GM23338 (cell line): ENCODE data around the gene KCNQ5. TPM values are rescaled to one million over a fixed set of nuclear protein-coding genes. Genes with fewer than 3 reads are reported as not detected.

Experiments
- ATAC-seq: fragments of 200-7000 bp; cut with Tn5 transposase; 3 replicates; pipeline ENCODE4 v1.9.1; 2020
- DNase-seq: peaks from one replicate; pipeline ENCODE4 v3.0.0-alpha.2; 2015; ENCODE audit warnings: low spot score
- H2AFZ ChIP-seq: fragments of 200-600 bp; sonication (generic); 2 replicates; pipeline ENCODE4 v1.8.0; 2016; ENCODE audit warnings: antibody characterized with exemption, mild to moderate bottlenecking, moderate library complexity
- H3F3A ChIP-seq: fragments of 200-600 bp; sonication (generic); replicated peaks from 2 replicates; pipeline ENCODE4 v1.8.0; 2017; ENCODE audit warnings: antibody characterized with exemption, mixed run types, low read depth
- H3K27ac ChIP-seq: fragments of 200-600 bp; sonication (generic); 2 replicates; pipeline ENCODE4 v1.6.1; 2016; ENCODE audit warnings: low read depth
- H3K27me3 ChIP-seq: fragments of 200-600 bp; sonication (generic); 2 replicates; pipeline ENCODE4 v1.8.0; 2016; ENCODE audit warnings: mild to moderate bottlenecking, mixed run types, moderate library complexity; ENCODE audit not compliant: insufficient read depth
- H3K36me3 ChIP-seq: fragments of 200-600 bp; sonication (generic); 2 replicates; pipeline ENCODE4 v1.8.0; 2016; ENCODE audit warnings: mild to moderate bottlenecking; ENCODE audit not compliant: insufficient read depth
- H3K4me1 ChIP-seq: fragments of 200-600 bp; sonication (generic); 2 replicates; pipeline ENCODE4 v1.8.0; 2016; ENCODE audit warnings: mild to moderate bottlenecking, moderate library complexity; ENCODE audit not compliant: insufficient read depth
- H3K4me2 ChIP-seq: fragments of 200-600 bp; sonication (generic); 2 replicates; pipeline ENCODE4 v1.7.1; 2017; ENCODE audit warnings: mixed run types
- H3K4me3 ChIP-seq: fragments of 200-600 bp; sonication (generic); 2 replicates; pipeline ENCODE4 v1.6.1; 2016; ENCODE audit warnings: mixed run types
- H3K79me2 ChIP-seq: fragments of 200-600 bp; sonication (generic); replicated peaks from 2 replicates; pipeline ENCODE4 v1.8.0; 2017; ENCODE audit warnings: mild to moderate bottlenecking; ENCODE audit not compliant: insufficient read depth
- H3K9me2 ChIP-seq: fragments of 200-600 bp; sonication (generic); 2 replicates; pipeline ENCODE4 v1.8.0; 2017; ENCODE audit not compliant: insufficient read depth
- H4K20me1 ChIP-seq: fragments of 200-600 bp; sonication (generic); replicated peaks from 2 replicates; pipeline ENCODE4 v1.8.0; 2017; ENCODE audit warnings: mild to moderate bottlenecking; ENCODE audit not compliant: insufficient read depth
- H3K27ac Mint-ChIP-seq: 2 replicates; pipeline ENCODE4 v1.8.0; 2020; ENCODE audit warnings: inconsistent platforms, mild to moderate bottlenecking, moderate library complexity, mixed read lengths
- H3K27me3 Mint-ChIP-seq: 3 replicates; pipeline ENCODE4 v1.8.0; 2022; ENCODE audit warnings: low read depth, mild to moderate bottlenecking, moderate library complexity, mixed read lengths, inconsistent platforms; ENCODE audit not compliant: insufficient read depth, poor library complexity
- H3K36me3 Mint-ChIP-seq: 3 replicates; pipeline ENCODE4 v1.8.0; 2021; ENCODE audit warnings: low read depth, mild to moderate bottlenecking, inconsistent platforms, moderate library complexity, mixed read lengths
- H3K4me1 Mint-ChIP-seq: 3 replicates; pipeline ENCODE4 v1.8.0; 2020; ENCODE audit warnings: mild to moderate bottlenecking, inconsistent platforms, mixed read lengths
- H3K4me3 Mint-ChIP-seq: 3 replicates; pipeline ENCODE4 v1.8.0; 2021; ENCODE audit warnings: moderate library complexity, mild to moderate bottlenecking, inconsistent platforms, mixed read lengths
- H3K9me3 Mint-ChIP-seq: 3 replicates; pipeline ENCODE4 v1.8.0; 2020; ENCODE audit warnings: moderate library complexity, mild to moderate bottlenecking, inconsistent platforms, mixed read lengths
- CREB1 ChIP-seq: fragments of 250-450 bp; sonication (Bioruptor Pico); IDR thresholded peaks from 2 replicates; pipeline ENCODE4 v1.5.0; 2020; ENCODE audit warnings: low read depth, mild to moderate bottlenecking, moderate library complexity
- EZH2 ChIP-seq: fragments of 200-600 bp; sonication (generic); IDR thresholded peaks from one replicate; pipeline ENCODE4 v1.8.0; 2017; ENCODE audit warnings: antibody characterized with exemption, mild to moderate bottlenecking, low read depth; ENCODE audit not compliant: unreplicated experiment
- EZH2phosphoT487 ChIP-seq: fragments of 200-600 bp; sonication (generic); IDR thresholded peaks from one replicate; pipeline ENCODE4 v1.8.1; 2018; ENCODE audit warnings: antibody characterized with exemption; ENCODE audit not compliant: unreplicated experiment
- JUNB ChIP-seq: IDR thresholded peaks from one replicate; pipeline ENCODE4 v1.6.1; 2016; ENCODE audit warnings: antibody characterized with exemption; ENCODE audit not compliant: unreplicated experiment
- NANOG ChIP-seq: IDR thresholded peaks from 2 replicates; pipeline ENCODE4 v1.6.1; 2016; ENCODE audit warnings: antibody characterized with exemption, borderline replicate concordance
- POLR2AphosphoS5 ChIP-seq: IDR thresholded peaks from 2 replicates; pipeline ENCODE4 v1.6.1; 2016; ENCODE audit warnings: antibody characterized with exemption, low read depth
- REST ChIP-seq: IDR thresholded peaks from one replicate; pipeline ENCODE4 v1.6.1; 2018; ENCODE audit warnings: antibody characterized with exemption; ENCODE audit not compliant: unreplicated experiment
- STAT1 ChIP-seq: IDR thresholded peaks from one replicate; pipeline ENCODE4 v1.6.1; 2016; ENCODE audit warnings: antibody characterized with exemption; ENCODE audit not compliant: unreplicated experiment
- ZNF114 ChIP-seq: fragments of 250-450 bp; sonication (Bioruptor Pico); IDR thresholded peaks from 2 replicates; pipeline ENCODE4 v1.5.0; 2020; ENCODE audit warnings: mild to moderate bottlenecking, moderate library complexity
- ZNF331 ChIP-seq: fragments of 250-450 bp; sonication (Bioruptor Pico); IDR thresholded peaks from 2 replicates; pipeline ENCODE4 v1.5.0; 2020; ENCODE audit warnings: low read depth, mild to moderate bottlenecking, moderate library complexity
- ZNF462 ChIP-seq: fragments of 250-450 bp; sonication (Bioruptor Pico); IDR thresholded peaks from 2 replicates; pipeline ENCODE4 v1.5.0; 2020; ENCODE audit warnings: mild to moderate bottlenecking, moderate library complexity
- polyA plus RNA-seq: library from polyadenylated mRNA; unstranded; fragments of >200 nt; fragmentation: Nextera tagmentation; extraction: Ambion mirVana; gene quantifications from 2 replicates; pipeline ENCODE4 v1.2.1, GENCODE V29; 2016
- total RNA-seq: library from RNA; depleted of rRNA; stranded (reverse); fragments of >200 nt; shearing (Covaris generic); gene quantifications from 2 replicates; pipeline ENCODE4 v1.2.3, GENCODE V29; 2014
- TF ChIP-seq, protein P1 (sequence below): IDR thresholded peaks from 2 replicates; pipeline ENCODE4 v1.6.1; 2016; ENCODE audit warnings: antibody characterized with exemption
- TF ChIP-seq, protein P2 (sequence below), 2 experiments: fragments of 200-600 bp in 1 of 2; sonication (generic) in 1 of 2; conservative IDR thresholded peaks; 2 replicates each; pipeline versions ENCODE4 v1.5.1 to v1.6.1; 2016 to 2017; ENCODE audit warnings: antibody characterized with exemption in 2 of 2, low read depth in 2 of 2, mild to moderate bottlenecking in 2 of 2, moderate library complexity in 1 of 2

The KCNQ5 gene
- total and polyA plus RNA-seq, 2 experiments from 2014 or later, result 0.68 to 0.87 TPM

DNA sequence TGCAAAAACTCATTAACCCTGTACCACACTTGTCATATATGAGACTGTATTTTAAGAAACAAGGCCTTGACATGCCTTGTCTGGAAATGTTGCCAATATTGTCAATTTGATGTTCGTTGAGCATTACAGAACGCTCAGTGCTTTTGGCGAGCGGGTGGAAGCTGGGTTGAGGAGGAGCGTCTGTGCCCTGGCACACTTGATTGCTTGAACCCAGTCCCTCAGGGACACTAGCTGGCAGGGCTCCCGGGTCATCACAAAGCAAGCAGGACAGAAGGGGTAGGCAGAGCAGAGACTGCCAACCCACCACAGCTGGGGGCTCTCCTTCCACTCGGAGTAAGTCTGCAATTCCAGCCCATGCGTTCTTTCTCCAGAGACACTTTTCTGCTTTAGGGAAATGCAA, 317.1 kb downstream of the KCNQ5 start:
- no peaks in the 10 kb centered on the region for H3K36me3 ChIP-seq
- H3K27me3 ChIP-seq, result no peaks in the 10 kb centered on the region
- no peaks in the 10 kb centered on the region for H3K36me3 Mint-ChIP-seq
- peaks cover 4% of the 10 kb centered on the region for H3K27me3 Mint-ChIP-seq
- DNase-seq (no peak), ATAC-seq (no peak)
- no peaks in the 10 kb centered on the region for H3K9me2 ChIP-seq
- H3K4me3 Mint-ChIP-seq, result no peak overlapping the region
- TF ChIP-seq ZNF462 (no peak), JUNB (no peak), STAT1 (no peak), NANOG (no peak), EZH2phosphoT487 (no peak), ZNF331 (CRISPR knock-in tag) (no peak), CREB1 (no peak), ZNF114 (CRISPR knock-in tag) (no peak), POLR2AphosphoS5 (no peak), REST (no peak), EZH2 (no peak)
- TF ChIP-seq, protein P1, sequence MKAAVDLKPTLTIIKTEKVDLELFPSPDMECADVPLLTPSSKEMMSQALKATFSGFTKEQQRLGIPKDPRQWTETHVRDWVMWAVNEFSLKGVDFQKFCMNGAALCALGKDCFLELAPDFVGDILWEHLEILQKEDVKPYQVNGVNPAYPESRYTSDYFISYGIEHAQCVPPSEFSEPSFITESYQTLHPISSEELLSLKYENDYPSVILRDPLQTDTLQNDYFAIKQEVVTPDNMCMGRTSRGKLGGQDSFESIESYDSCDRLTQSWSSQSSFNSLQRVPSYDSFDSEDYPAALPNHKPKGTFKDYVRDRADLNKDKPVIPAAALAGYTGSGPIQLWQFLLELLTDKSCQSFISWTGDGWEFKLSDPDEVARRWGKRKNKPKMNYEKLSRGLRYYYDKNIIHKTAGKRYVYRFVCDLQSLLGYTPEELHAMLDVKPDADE, result no peak
- TF ChIP-seq, protein P2, sequence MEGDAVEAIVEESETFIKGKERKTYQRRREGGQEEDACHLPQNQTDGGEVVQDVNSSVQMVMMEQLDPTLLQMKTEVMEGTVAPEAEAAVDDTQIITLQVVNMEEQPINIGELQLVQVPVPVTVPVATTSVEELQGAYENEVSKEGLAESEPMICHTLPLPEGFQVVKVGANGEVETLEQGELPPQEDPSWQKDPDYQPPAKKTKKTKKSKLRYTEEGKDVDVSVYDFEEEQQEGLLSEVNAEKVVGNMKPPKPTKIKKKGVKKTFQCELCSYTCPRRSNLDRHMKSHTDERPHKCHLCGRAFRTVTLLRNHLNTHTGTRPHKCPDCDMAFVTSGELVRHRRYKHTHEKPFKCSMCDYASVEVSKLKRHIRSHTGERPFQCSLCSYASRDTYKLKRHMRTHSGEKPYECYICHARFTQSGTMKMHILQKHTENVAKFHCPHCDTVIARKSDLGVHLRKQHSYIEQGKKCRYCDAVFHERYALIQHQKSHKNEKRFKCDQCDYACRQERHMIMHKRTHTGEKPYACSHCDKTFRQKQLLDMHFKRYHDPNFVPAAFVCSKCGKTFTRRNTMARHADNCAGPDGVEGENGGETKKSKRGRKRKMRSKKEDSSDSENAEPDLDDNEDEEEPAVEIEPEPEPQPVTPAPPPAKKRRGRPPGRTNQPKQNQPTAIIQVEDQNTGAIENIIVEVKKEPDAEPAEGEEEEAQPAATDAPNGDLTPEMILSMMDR (conservative IDR thresholded peaks at IDR 0.05; ENCODE audit: low read depth in 2 of 2), result no peak
- H3K4me2 ChIP-seq, result no peak overlapping the region
- H4K20me1 ChIP-seq, result no peaks in the 10 kb centered on the region
- no peaks in the 10 kb centered on the region for H3K4me1 ChIP-seq
- no peak overlapping the region for H3K27ac Mint-ChIP-seq
- H3F3A ChIP-seq, result no peaks in the 10 kb centered on the region
- H3K79me2 ChIP-seq, result no peaks in the 10 kb centered on the region
- no peaks in the 10 kb centered on the region for H3K9me3 Mint-ChIP-seq
- no peak overlapping the region for H3K4me3 ChIP-seq
- H3K4me1 Mint-ChIP-seq, result no peaks in the 10 kb centered on the region
- no peak overlapping the region for H3K27ac ChIP-seq
- H2AFZ ChIP-seq, result no peak overlapping the region
